Dedifferentiated amniotic fluid mesenchymal stem cell (primary cell): ENCODE data around the gene APC2.

Experiments used
- DNase-seq: peaks from one replicate; pipeline ENCODE4 v3.0.0-alpha.2; 2016; ENCODE audit errors: extremely low spot score

APC2 gene

GRCh38 chr19:1447504-1447903 lies 2.4 kb upstream of the APC2 start:
- DNase-seq, result no peak

- no peak for DNase-seq
Measured at GRCh38 chr19:1447944-1448343, 2.0 kb upstream of the APC2 start.

DNA sequence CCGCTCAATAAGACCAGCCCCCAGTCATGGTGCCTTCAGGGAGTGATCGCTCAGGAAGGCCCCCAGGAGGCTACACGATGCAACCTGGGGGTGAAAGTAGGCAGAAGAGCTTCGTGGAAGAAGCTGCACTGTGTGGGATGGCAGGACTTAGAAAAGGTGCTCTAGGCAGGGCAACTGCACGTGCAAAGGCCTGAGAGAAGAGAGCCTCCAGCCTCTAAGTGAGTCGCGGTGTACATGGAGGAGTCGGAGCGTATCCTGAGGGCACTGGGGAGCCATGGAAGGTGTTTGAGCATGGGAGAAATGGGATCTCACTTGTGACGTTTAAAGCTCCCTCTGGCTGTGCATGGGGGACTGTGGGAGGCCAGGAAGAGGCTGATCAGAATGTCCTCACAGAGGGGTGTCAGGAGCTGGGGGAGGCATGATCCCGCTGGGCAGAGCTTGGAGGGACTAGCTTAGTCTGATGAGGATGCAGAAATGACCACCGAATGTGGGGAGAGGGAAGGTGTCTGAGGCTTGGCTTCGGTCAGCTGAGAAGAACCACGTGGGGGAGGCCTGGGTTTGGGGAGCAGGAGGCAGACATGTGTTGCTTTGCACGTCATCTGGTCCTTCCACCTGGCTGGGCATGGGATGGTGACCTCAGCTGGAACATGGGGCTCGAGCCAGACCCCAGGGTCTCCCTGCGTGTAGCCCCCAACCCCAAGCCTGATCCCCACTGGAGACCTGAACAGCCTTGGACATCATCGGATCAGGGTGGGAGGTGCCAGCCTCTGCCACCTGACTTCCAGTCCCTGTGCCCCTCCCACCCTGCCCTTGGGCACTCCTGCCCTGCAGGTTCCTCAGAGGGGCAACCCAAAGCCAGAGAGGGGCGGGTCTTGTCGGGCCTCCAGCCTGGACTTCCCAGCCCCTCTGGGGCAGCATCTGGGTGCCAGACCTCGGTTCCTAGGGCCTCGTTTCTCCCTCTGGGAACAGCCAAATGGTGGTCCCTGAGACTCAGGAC lies 1.1 kb downstream of the APC2 start:
- DNase-seq, result no peak

- DNase-seq, result no peak
Measured at GRCh38 chr19:1451916-1452801, 2.2 kb downstream of the APC2 start.

- DNase-seq, result no peak
Measured at GRCh38 chr19:1452802-1453524, 3.0 kb downstream of the APC2 start.

DNA sequence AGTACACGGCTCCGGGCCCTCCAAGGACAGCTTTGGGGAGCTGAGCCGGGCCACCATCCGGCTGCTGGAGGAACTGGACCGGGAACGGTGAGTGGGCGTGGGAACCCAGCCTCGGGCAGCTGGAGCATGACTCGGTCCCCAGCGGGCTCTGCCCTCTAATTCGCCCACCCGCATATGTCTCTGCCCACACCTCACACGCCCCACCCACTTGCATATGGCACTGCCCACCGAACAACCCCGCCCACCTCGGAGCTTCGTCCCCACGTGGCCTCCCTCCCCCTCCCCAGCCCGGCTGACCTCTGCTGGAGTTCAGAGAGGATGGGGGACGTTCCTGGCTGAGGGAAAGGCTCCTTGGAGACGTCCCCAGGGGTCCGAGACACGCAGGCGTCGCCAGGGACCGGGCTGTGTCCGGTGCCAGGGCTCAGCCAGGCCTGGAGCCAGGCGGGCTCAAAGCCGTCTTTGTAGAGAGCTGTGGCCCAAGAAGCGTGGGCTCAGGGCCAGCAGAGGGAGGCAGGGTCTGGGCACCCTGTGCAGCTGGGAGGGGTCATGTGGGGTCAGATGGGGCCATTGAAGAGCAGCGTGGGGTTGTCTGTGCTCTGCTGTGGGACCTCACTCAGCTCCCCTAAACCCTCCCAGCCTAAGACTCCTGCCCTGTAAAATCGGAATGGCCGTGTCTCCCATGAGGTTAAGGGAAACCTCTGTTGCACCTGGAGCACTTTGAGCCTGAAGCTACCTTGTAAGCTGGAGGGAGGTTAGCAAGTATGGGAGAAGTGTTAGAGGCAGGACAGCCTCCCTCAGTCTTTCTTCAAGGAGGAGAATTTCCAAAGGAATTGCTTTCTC lies 3.8 kb downstream of the APC2 start:
- no peak for DNase-seq

DNA sequence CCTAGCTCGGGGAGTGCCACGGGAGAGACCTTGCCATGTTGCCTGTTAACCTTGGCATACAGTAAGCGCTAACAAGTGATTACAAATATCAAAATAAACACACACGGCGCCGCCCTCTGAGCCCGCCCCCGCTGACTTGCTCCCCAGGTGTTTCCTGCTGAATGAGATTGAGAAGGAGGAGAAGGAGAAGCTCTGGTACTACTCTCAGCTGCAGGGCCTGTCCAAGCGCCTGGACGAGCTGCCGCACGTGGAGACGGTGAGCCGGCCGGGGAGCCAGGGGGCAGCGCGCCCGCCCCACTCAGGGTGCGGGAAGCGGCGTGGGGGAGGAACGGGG lies 5.0 kb downstream of the APC2 start:
- no peak for DNase-seq

DNA sequence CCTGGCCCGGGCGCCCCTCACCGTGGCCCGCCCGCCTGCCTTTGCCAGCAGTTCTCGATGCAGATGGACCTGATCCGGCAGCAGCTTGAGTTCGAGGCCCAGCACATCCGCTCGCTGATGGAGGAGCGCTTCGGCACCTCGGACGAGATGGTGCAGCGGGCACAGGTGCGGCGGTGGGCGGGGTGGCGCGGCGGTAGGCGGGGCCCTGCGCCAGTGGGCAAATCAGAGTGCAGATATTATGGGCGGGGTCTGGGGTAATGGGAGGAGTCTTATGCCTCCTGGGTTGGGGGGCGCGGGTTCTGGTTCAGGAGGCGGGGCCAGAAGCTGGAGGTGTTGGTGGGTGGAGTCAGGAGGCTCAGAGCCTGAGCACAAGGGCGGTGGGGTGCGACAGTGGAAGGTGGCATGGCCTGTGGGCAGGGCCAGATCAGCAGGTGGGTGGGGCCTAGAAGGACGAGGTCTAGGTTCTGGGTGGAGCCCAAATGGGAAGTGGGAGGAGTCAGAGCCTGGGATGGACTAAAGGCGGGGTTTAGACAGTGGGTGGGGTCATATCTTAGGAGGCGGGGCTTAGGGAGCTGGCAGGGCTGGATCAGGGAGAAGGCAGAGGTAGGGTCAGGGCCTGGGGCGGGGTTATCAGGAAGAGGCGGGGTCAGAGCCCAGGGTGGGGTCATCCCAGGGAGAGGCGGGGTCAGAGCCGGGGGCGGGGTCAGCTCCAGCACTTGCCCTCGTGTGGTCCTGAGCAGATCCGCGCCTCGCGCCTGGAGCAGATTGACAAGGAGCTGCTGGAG lies 5.6 kb downstream of the APC2 start:
- DNase-seq, result no peak

DNA sequence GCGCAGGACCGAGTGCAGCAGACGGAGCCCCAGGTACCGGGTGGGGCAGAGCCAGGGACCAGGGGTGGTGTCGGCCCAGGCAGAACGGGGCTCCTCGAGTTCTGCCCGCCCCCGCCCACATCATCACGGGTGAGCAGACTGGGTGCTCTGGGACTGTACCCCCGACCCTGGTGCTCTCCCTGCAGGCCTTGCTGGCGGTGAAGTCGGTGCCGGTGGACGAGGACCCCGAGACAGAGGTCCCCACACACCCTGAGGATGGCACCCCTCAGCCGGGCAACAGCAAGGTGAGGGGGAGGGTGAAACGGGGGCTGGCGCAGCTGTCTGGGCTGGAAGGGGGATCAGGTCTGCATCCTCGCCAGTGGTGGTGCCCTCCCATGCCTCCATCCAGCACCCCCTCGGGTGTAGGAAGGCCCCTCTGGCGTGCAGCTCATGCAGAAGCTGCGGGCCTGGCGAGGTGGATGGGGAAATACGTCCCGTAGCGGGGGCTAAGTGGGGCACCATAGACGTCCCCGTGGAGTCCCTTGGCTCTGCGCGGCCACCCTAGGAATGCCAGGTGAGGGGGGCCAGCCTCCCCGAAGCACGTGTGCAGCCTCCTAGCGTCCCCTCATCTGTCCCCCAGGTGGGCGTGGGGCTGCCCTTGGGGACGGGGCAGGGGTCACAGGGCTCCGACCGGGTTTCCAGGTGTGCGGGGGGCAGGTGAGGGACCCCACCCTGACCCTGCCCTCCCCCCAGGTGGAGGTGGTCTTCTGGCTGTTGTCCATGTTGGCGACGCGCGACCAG lies 6.4 kb downstream of the APC2 start:
- no peak for DNase-seq

DNA sequence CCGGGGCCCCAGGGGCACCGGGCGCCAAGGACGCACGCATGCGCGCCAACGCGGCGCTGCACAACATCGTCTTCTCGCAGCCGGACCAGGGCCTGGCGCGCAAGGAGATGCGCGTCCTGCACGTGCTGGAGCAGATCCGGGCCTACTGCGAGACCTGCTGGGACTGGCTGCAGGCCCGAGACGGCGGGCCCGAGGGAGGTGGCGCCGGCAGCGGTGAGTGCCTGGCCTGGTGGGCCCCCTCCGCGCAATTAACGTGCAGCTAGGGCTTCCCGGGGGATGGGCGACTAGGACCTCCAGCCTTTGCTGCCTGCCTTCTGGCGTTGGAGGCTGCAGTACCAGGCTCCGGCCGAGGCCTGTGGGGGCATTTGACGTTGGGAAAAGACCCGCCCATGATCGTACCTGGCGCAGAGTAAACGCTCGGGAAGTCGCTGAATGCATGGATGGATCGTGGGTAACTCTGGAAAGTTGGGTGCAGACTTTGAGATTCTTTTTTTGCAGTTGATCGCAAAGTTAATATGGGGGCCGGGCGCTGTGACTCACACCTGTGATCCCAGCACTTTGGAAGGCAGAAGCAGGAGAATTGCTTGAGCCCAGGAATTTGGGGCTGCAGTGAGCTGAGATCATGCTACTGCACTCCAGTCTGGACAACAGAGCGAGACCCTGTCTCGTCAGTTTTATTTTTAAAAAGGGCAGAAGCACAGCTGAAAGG lies 7.3 kb downstream of the APC2 start:
- DNase-seq, result no peak

DNA sequence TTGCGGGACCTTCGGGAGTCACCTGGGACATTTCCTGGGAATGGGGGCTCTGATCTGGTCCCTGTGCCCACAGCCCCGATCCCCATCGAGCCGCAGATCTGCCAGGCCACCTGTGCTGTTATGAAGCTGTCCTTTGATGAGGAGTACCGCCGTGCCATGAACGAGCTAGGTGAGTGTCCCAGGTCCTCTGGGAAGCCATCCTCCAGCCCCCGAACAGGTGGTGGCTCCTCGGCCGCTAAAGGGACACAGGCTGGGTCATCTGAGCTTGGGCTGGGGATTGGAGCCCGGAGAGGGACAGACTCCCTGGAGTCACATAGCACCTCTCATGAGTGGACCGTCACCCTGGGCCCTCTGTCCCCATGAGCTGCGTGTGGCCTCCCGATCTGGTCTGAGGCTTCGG lies 8.0 kb downstream of the APC2 start:
- no peak for DNase-seq

- no peak for DNase-seq
Measured at GRCh38 chr19:1459479-1459878, 9.6 kb downstream of the APC2 start.

DNA sequence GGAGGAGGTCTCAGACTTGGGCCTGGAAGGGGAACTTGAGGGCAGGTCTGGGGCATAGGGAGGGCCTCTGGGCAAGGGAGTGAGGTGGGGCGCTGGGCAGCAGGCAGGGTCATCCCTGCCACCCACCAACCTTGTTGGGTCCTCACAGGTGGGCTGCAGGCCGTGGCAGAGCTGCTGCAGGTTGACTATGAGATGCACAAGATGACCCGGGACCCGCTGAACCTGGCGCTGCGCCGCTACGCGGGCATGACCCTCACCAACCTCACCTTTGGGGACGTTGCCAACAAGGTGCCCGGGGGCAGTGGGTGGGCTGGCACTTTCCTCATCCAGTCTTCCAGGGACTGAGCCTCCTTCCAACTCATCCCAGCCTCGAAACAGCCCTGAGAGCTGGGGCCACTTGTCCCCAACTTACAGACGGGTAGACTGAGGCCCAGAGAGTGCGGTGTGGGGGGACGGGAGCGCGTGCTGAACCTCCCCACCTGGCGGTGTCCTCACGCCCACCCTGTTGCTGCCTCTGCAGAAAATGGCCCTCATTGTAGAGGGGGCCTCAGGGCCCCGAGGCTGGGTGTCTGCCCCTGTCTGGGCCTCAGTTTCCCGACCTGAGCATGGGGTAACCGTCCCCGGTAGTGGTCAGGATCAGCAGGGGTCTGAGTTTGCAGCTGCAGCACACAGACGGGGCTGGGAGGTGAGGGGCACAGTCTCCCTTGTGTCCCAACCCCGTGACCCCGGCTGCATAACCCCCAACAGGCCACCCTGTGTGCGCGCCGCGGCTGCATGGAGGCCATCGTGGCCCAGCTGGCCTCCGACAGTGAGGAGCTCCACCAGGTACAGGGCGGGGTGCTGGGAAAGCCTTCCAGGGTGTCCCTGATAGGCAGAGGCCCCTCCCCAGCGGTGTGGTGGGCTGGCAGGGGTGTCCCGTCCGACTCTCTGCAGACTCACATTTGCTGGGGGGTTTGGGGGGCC lies 10.4 kb downstream of the APC2 start:
- DNase-seq, result no peak

DNA sequence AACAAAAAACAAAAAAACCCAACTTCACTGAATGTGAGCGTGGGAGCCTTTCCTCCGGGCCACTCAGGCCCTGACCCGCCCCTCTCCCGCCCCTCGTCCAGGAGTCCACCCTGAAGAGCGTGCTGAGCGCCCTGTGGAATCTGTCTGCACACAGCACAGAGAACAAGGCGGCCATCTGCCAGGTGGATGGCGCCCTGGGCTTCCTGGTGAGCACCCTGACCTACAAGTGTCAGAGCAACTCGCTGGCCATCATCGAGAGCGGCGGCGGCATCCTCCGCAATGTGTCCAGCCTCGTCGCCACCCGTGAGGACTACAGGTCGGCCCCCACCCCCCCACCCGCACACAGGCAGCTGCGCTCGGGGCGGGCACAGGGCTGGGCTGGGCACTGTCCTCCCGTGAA lies 11.9 kb downstream of the APC2 start:
- no peak for DNase-seq

DNA sequence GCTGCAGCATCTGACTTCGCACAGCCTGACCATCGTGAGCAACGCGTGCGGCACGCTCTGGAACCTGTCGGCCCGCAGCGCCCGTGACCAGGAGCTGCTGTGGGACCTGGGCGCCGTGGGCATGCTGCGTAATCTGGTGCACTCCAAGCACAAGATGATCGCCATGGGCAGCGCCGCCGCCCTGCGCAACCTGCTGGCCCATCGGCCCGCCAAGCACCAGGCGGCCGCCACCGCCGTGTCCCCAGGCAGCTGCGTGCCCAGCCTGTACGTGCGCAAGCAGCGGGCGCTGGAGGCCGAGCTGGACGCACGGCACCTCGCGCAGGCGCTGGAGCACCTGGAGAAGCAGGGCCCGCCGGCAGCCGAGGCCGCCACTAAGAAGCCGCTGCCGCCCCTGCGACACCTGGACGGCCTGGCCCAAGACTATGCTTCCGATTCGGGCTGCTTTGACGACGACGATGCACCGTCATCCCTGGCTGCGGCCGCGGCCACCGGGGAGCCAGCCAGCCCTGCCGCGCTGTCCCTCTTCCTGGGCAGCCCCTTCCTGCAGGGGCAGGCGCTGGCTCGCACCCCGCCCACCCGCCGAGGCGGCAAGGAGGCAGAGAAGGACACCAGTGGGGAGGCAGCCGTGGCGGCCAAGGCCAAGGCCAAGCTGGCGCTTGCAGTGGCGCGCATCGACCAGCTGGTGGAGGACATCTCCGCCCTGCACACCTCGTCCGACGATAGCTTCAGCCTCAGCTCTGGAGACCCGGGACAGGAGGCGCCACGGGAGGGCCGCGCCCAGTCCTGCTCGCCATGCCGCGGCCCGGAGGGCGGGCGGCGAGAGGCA lies 15.5 kb downstream of the APC2 start:
- DNase-seq, result no peak

- no peak for DNase-seq
Measured at GRCh38 chr19:1466018-1466460, 16.1 kb downstream of the APC2 start.
